ENCODE data around the gene MRTFA.

DNA sequence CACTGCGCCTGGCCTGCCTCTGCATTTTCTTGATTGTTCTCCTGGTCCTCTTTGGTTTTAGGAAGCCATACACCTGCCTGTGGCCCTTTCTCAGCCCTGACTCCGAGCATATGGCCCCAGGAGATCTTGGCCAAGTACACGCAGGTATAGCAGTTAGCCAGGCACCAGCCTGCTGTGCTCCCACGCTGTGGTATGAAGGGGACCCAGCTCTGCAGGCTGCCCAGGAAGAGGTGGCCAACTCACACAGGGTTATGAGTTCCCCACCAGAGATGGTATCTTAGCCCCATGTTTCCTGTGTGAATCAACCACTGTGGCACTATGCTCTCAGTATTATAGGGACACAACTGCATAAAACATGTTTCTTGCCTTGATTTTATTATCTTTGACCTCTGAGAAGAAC is 235.0 kb downstream of the MRTFA start:
- TF ChIP-seq CTCF (IDR thresholded peaks at IDR 0.05) (no peak), POLR2A (IDR thresholded peaks at IDR 0.05) (no peak)

All from esophagus squamous epithelium (tissue), 4 donors.